ENCODE measurements around the gene ACO1. TPM values are rescaled to one million over a fixed set of nuclear protein-coding genes. Genes with fewer than 3 reads are reported as not detected.

ACO1 gene
- total RNA-seq, 2 donors from 2014 or later: 31.7 to 66.6 TPM

- intact Hi-C loops (cut with DNase I): no loop called here
- Histone ChIP-seq H3K27me3 (replicated peaks; ENCODE audit: insufficient read depth) (no peaks in the 10 kb centered on the region), H3K4me1 (replicated peaks) (no peaks in the 10 kb centered on the region), H3K36me3 (no peaks in the 10 kb centered on the region), H3K9me3 (no peaks in the 10 kb centered on the region), H3K4me3 (no peak overlapping the region), H3K27ac (no peak overlapping the region)
- TF ChIP-seq POLR2AphosphoS5 (IDR thresholded peaks at IDR 0.05) (no peak), POLR2A (IDR thresholded peaks at IDR 0.05) (no peak), CTCF (IDR thresholded peaks at IDR 0.05) (no peak)
- DNase-seq (ENCODE audit: low spot score): no peak
These were observed 58.0 kb downstream of the ACO1 start for GRCh38 chr9:32442433-32442832.

- 94% methylated on average over 6 of the region's 6 CpGs for WGBS
- no peak for DNase-seq (ENCODE audit: low spot score)
These were observed 65.5 kb downstream of the ACO1 start for GRCh38 chr9:32449969-32450368.

DNA sequence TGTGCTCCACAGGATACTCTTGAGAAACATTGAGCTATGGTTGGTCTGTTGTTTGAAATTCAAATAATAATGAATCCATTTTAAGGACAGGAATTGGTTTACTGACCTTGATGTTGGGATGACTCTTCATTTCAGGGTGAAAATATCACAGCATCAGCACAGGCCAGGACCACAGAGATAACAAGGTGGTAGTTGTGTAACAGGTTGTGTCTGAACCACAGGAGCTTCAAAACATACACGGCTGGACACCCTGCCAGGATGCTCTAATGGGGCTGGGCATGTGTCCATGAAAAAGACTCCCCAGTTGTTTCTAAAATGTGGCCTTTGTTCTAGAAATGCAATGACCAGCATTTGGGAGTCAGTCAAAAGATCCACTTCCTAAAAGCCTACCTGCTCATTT, 69.8 kb downstream of the ACO1 start:
- no peak overlapping the region for H3K27ac ChIP-seq
- peaks cover 0 to 7% of the 10 kb centered on the region in 2 donors for H3K36me3 ChIP-seq
- H3K4me3 ChIP-seq: no peak overlapping the region
- H3K27me3 ChIP-seq (replicated peaks; ENCODE audit: insufficient read depth): no peaks in the 10 kb centered on the region
- TF ChIP-seq POLR2AphosphoS5 (IDR thresholded peaks at IDR 0.05): no peak
- H3K9me3 ChIP-seq: no peaks in the 10 kb centered on the region
- no peaks in the 10 kb centered on the region for H3K4me1 ChIP-seq (replicated peaks)
- intact Hi-C loops (cut with DNase I): no loop called here
- 83% methylated on average over 1 of the region's 1 CpG for WGBS
- DNase-seq (ENCODE audit: low spot score): no peak

More at GRCh38 chr9:32449969-32450368, 65.5 kb downstream of the ACO1 start:
- TF ChIP-seq CTCF (IDR thresholded peaks at IDR 0.05) (no peak), POLR2A (IDR thresholded peaks at IDR 0.05) (no peak), POLR2AphosphoS5 (IDR thresholded peaks at IDR 0.05) (no peak)
- Histone ChIP-seq H3K27me3 (replicated peaks; ENCODE audit: insufficient read depth) (no peaks in the 10 kb centered on the region), H3K36me3 (peaks cover 0 to 8% of the 10 kb centered on the region in 2 donors), H3K27ac (no peak overlapping the region), H3K4me1 (replicated peaks) (no peaks in the 10 kb centered on the region), H3K4me3 (no peak overlapping the region), H3K9me3 (no peaks in the 10 kb centered on the region)
- intact Hi-C loops (cut with DNase I): no loop called here

- no peaks in the 10 kb centered on the region for H3K36me3 ChIP-seq
- 60% methylated on average over 5 of the region's 5 CpGs for WGBS
- no peak overlapping the region for H3K27ac ChIP-seq
- TF ChIP-seq CTCF (IDR thresholded peaks at IDR 0.05) (no peak), POLR2A (IDR thresholded peaks at IDR 0.05) (no peak), POLR2AphosphoS5 (IDR thresholded peaks at IDR 0.05) (no peak)
- intact Hi-C loops (cut with DNase I): no loop called here
- no peaks in the 10 kb centered on the region for H3K9me3 ChIP-seq
- no peaks in the 10 kb centered on the region for H3K27me3 ChIP-seq (replicated peaks; ENCODE audit: insufficient read depth)
- H3K4me1 ChIP-seq (replicated peaks): no peaks in the 10 kb centered on the region
- DNase-seq (ENCODE audit: low spot score): no peak
- H3K4me3 ChIP-seq: no peak overlapping the region
These were observed 71.3 kb downstream of the ACO1 start for GRCh38 chr9:32455738-32456137.

DNA sequence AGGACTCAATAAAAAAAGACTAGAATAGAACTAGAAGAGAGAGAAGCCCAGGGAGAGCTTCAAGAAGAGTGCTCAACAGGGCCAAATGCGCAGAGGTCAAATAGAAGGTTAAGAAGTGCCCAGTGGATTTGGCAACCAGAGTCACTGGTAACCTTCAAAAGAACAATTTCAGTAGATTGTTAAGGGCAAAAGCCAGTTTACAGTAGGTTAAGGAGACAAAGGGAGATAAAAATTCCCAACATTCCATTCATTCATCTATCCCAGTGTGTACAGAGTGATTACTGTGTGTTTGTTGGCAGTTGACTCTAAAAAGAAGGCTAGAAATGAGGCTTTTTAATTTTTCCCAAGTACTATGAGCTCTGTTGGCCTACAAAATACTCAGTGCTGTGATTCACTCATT, 72.1 kb downstream of the ACO1 start:
- WGBS: 96% methylated on average over 1 of the region's 1 CpG
- DNase-seq (ENCODE audit: low spot score): no peak
- TF ChIP-seq CTCF (IDR thresholded peaks at IDR 0.05) (no peak), POLR2AphosphoS5 (IDR thresholded peaks at IDR 0.05) (no peak), POLR2A (IDR thresholded peaks at IDR 0.05) (no peak)
- intact Hi-C loops (cut with DNase I): no loop called here
- no peak overlapping the region for H3K27ac ChIP-seq
- no peaks in the 10 kb centered on the region for H3K27me3 ChIP-seq (replicated peaks; ENCODE audit: insufficient read depth)
- no peaks in the 10 kb centered on the region for H3K4me1 ChIP-seq (replicated peaks)
- H3K36me3 ChIP-seq: no peaks in the 10 kb centered on the region
- no peak overlapping the region for H3K4me3 ChIP-seq
- H3K9me3 ChIP-seq: no peaks in the 10 kb centered on the region
